ENCODE measurements around the gene TMEM107. TPM values are rescaled to one million over a fixed set of nuclear protein-coding genes. Genes with fewer than 3 reads are reported as not detected.
A peak's percentile ranks its signal among the peaks of the same experiment; 100 is the strongest.
"Not testable (repeated sequence)": the region's sequence is repeated elsewhere in the genome, so short reads cannot be mapped to it uniquely, and the experiment has no call there.

Gene TMEM107
- total RNA-seq, 1 experiment from 2014 or later: 23.4 TPM

DNA sequence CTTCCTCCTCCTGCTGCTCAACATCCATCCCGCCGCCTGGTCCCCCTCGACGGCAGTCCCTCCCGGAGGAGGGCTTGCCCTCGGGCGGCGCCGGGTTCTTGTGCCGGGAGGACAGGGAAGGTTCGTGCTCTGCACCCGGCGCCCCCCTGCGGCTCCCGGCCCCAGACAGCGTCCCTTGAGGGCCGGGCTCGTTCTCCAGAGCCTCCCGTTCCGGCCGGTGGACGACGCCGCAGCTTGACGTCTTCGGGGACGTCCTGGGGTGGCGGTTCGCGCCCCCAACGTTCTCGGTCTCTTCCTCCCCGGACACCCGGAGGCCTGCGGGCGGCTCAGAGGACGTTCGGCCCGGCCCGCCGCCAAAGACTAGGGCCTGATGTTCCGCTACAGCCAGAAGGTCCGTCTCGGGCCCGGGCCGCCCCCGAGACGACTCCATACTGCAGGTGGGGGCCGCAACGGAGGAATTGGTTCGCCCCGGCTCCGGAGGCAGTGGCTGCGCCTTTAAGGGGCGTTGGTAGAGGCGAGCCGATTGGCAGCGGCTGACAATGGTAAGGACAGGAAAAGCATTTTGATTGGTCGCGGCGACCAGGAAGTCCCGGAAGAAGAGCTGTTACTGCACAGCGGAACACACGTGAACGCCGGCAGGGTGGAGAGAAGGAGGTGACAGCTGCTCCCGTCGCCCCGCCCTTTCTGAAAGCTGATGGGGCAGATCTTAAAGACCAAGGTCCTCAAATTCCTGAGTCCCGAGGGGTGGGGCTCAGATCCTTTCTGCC is 13.7 kb upstream of the TMEM107 start, which contains the start of gene BORCS6:
Gene BORCS6 (minus strand): TSS at position 470 of the 767 bp plus-strand sequence. CDS start 40 bp downstream, at position 430.
- DNase-seq (ENCODE audit: low read depth): peak; percentile 97

- no peak for DNase-seq (ENCODE audit: low read depth)
Observed at GRCh38 chr17:8189041-8189710, 13.0 kb upstream of the TMEM107 start.

- DNase-seq (ENCODE audit: low read depth): no peak
Observed at GRCh38 chr17:8188263-8188839, 12.2 kb upstream of the TMEM107 start.

DNA sequence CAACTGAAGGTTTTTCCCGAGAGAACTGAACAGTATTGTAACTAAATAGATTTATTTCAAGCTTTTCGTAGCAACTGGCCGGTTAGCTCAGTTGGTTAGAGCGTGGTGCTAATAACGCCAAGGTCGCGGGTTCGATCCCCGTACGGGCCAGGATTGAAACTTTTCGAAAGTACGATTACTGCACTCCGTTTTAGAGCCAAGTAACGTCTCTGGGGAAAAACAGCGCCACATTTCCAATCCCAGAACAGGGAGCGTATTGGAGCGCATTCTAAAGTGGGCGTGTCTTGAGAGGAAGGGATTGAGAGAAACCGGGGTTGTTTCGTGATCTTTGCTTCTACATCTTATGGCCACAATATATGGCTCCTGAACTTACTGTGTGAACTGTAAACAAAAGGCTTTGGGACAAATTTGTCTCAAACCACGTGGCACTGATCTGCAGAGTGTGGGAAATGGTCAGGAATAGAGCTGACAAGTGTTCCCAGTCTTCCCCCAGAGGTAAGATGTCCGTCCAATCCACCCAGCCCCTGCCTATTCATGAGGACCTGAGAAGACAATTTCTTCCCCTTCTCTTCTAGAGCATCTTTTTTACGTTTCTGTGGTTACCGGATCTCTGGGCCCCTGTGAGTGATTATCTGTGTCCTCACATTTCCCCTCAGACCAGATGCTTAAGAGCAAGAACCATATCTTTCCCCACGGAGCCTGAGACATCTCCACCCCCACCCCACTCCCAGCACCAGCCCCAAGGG is 11.5 kb upstream of the TMEM107 start:
- peak; percentile 96 for DNase-seq (ENCODE audit: low read depth)

DNA sequence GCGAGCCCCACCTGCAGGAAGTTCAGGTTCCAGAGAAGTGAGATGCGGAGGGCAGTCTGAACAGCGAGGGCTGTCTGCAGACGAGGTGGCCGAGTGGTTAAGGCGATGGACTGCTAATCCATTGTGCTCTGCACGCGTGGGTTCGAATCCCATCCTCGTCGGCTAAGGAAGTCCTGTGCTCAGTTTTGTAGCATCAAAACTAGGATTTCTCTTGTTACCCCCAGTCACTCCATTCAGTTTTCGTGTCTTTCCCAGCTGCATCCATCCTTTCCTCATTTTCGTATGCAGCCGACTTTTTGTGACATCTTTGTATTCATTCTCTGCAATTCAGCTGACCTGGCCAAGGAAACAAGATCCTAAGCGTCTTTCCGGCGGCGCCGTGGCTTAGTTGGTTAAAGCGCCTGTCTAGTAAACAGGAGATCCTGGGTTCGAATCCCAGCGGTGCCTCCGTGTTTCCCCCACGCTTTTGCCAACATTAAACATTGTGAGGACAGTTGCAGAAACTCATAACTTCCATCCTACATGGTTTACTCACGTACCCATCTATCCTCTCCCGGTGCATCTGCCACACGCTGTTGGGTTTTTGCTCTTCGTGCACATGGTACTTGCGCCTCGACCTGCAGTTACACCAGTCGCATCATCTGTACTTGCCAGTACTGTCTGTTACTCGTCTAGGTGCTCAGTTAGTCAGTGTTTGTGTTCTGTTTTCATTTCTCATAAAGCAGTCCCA is 10.8 kb upstream of the TMEM107 start:
- peak; percentile 92 for DNase-seq (ENCODE audit: low read depth)

GRCh38 chr17:8186446-8186786 is 10.2 kb upstream of the TMEM107 start:
- DNase-seq (ENCODE audit: low read depth): no peak

GRCh38 chr17:8185582-8186445 is 9.6 kb upstream of the TMEM107 start:
- DNase-seq (ENCODE audit: low read depth): peak; percentile 85

- DNase-seq (ENCODE audit: low read depth): no peak
Observed at GRCh38 chr17:8176998-8177731, 985 bp upstream of the TMEM107 start.

DNA sequence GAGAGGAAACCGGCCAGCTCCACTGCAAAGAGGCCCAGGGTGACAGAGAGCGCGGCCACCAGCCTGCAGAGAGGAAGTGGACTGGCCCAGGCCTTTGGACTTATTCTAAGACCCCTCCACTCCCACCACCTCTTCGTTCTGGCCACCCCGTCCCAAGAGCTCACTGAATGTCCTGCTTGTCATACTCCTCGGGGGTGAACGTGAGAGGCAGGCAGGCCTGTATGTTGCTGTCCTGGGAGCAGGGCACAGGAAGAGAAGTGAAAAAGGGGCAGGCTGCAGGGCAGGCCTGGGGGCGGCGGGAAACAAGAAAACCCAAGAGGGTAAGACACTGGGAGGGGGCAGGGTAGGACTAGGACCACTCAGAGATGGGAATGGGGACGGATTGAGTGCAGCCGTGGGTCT is 384 bp downstream of the TMEM107 start:
- DNase-seq (ENCODE audit: low read depth): no peak

DNA sequence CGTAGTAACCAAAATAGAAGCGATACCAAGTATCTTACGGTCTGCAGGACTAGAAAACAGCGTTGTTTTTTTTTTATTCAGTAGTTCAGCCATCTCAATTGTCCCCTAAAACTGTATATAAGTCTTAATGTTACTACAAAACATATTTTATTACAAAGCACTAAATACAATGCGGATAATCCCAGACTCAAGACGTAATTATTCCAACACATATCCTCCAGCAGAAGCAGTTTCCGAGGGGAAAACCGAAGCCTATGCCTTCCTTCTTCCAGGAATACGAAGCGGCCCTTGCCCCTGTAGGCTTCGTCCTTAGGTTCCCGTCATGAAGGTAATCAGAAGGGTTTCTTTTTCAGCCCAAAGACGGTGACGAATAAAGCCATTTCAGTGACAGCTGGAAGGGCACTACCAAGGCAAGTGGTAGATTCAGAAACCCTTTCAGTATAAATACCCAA is 2.3 kb downstream of the TMEM107 start:
- DNase-seq (ENCODE audit: low read depth): no peak

- DNase-seq (ENCODE audit: low read depth): peak; percentile 92
Observed at GRCh38 chr17:8173056-8173870, 2.9 kb downstream of the TMEM107 start.

- not testable (repeated sequence) for DNase-seq (ENCODE audit: low read depth)
Observed at GRCh38 chr17:8170186-8170585, 6.0 kb downstream of the TMEM107 start.

DNA sequence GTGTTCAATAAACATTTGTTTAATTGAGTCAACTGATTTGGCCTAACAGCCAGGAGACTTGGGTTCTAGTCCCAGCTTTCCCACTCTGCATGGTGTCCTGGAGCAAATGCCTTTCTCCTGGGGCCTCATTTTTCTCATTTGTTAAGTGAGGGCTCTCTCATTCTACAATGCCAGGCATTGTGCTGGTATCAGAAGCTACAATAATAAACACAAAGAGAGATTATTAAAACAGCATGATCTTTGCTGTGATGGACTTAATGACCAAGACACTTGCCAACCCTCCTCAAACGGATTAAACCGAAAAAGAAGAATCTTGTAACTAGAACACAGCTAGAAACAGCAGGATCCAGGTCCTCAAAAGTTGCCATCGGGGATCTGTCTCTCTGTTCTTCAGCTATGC is 8.7 kb downstream of the TMEM107 start:
- DNase-seq (ENCODE audit: low read depth): no peak

GRCh38 chr17:8166731-8167130 is 9.4 kb downstream of the TMEM107 start:
- no peak for DNase-seq (ENCODE audit: low read depth)

- no peak for DNase-seq (ENCODE audit: low read depth)
Observed at GRCh38 chr17:8164815-8165131, 11.4 kb downstream of the TMEM107 start.

GRCh38 chr17:8163978-8164814 is 12.0 kb downstream of the TMEM107 start:
- peak; percentile 34 for DNase-seq (ENCODE audit: low read depth)

- DNase-seq (ENCODE audit: low read depth): no peak
Observed at GRCh38 chr17:8162997-8163977, 12.9 kb downstream of the TMEM107 start.
